OCI-LY1 (cell line): ENCODE data around the gene FAM81A.
A peak's percentile ranks its signal among the peaks of the same experiment; 100 is the strongest.

ENCODE experiments used
- H2AFZ ChIP-seq: fragments of 200-600 bp; sonication (generic), shearing (Covaris generic); 2 replicates; pipeline ENCODE4 v1.6.0; 2014; ENCODE audit warnings: antibody characterized with exemption, mild to moderate bottlenecking, low read length
- H3F3A ChIP-seq: fragments of 200-600 bp; sonication (generic), shearing (Covaris generic); 2 replicates; pipeline ENCODE4 v1.6.0; 2014; ENCODE audit warnings: mild to moderate bottlenecking, antibody characterized with exemption, low read length, moderate library complexity; ENCODE audit not compliant: insufficient read depth
- H3K27ac ChIP-seq: fragments of 200-600 bp; sonication (generic); 2 replicates; pipeline ENCODE4 v1.5.1; 2014; ENCODE audit warnings: low read length, mixed run types, mild to moderate bottlenecking, low read depth; ENCODE audit not compliant: poor library complexity, severe bottlenecking
- H3K27me3 ChIP-seq: fragments of 200-600 bp; sonication (generic); 2 replicates; pipeline ENCODE4 v1.6.0; 2014; ENCODE audit warnings: antibody characterized with exemption, mild to moderate bottlenecking, low read length, moderate library complexity; ENCODE audit not compliant: insufficient read depth
- H3K36me3 ChIP-seq: fragments of 200-600 bp; sonication (generic); 2 replicates; pipeline ENCODE4 v1.6.1; 2014; ENCODE audit warnings: mild to moderate bottlenecking, antibody characterized with exemption, low read length, moderate library complexity, mixed read lengths; ENCODE audit not compliant: insufficient read depth
- H3K4me1 ChIP-seq: fragments of 200-600 bp; sonication (generic); 2 replicates; pipeline ENCODE4 v1.5.1; 2014; ENCODE audit warnings: mild to moderate bottlenecking, low read length, moderate library complexity; ENCODE audit not compliant: insufficient read depth, severe bottlenecking
- H3K4me2 ChIP-seq: fragments of 200-600 bp; sonication (generic), shearing (Covaris generic); 2 replicates; pipeline ENCODE4 v1.6.1; 2014; ENCODE audit warnings: low read length
- H3K4me3 ChIP-seq: fragments of 200-600 bp; sonication (generic); 2 replicates; pipeline ENCODE4 v1.5.1; 2014; ENCODE audit warnings: low read length, low read depth, mild to moderate bottlenecking, mixed read lengths; ENCODE audit not compliant: poor library complexity, severe bottlenecking
- H3K79me2 ChIP-seq: fragments of 200-600 bp; shearing (Covaris generic); 2 replicates; pipeline ENCODE4 v1.6.1; 2016; ENCODE audit warnings: mixed run types, low read length, mixed read lengths; ENCODE audit not compliant: insufficient read depth
- H3K9ac ChIP-seq: fragments of 200-600 bp; sonication (generic), shearing (Covaris generic); 2 replicates; pipeline ENCODE4 v1.6.1; 2014; ENCODE audit warnings: mild to moderate bottlenecking, low read length, mixed read lengths
- H3K9me2 ChIP-seq: fragments of 200-600 bp; sonication (generic), shearing (Covaris generic); 2 replicates; pipeline ENCODE4 v1.6.1; 2014; ENCODE audit warnings: low read depth, mild to moderate bottlenecking, low read length, mixed read lengths
- H3K9me3 ChIP-seq: fragments of 200-600 bp; shearing (Covaris generic); 2 replicates; pipeline ENCODE4 v1.6.1; 2014; ENCODE audit warnings: low read length, mixed read lengths
- H4K20me1 ChIP-seq: fragments of 200-600 bp; sonication (generic), shearing (Covaris generic); 2 replicates; pipeline ENCODE4 v1.6.0; 2016; ENCODE audit warnings: mild to moderate bottlenecking, low read length; ENCODE audit not compliant: insufficient read depth
- CTCF ChIP-seq: fragments of 200-600 bp; sonication (generic), shearing (Covaris generic); IDR thresholded peaks from 2 replicates; pipeline ENCODE4 v1.5.1; 2017; ENCODE audit warnings: mild to moderate bottlenecking, antibody characterized with exemption, low read length, moderate library complexity, mixed read lengths
- EZH2 ChIP-seq: fragments of 200-600 bp; sonication (generic), shearing (Covaris generic); IDR thresholded peaks from 2 replicates; pipeline ENCODE4 v1.8.0; 2017; ENCODE audit warnings: borderline replicate concordance, mixed run types, mild to moderate bottlenecking, antibody characterized with exemption, low read length, moderate library complexity, mixed read lengths

The FAM81A gene

GRCh38 chr15:59437817-59438624, at the start of gene FAM81A:
Gene FAM81A, plus strand, starts transcription at chr15:59438186. Its CDS starts 20,441 bp downstream, at chr15:59458627.
- H3K27me3 ChIP-seq = no peaks in the 10 kb centered on the region
- H3F3A ChIP-seq = no peaks in the 10 kb centered on the region
- H3K79me2 ChIP-seq = peaks cover 39% of the 10 kb centered on the region
- H3K4me3 ChIP-seq = peak within 1 kb of the TSS; percentile 86
- no peak within 1 kb of the TSS for H2AFZ ChIP-seq
- no peaks in the 10 kb centered on the region for H3K9me2 ChIP-seq
- peak within 1 kb of the TSS; percentile 95 for H3K9ac ChIP-seq
- H3K4me2 ChIP-seq = peak within 1 kb of the TSS; percentile 86
- no peaks in the 10 kb centered on the region for H4K20me1 ChIP-seq
- no peaks in the 10 kb centered on the region for H3K9me3 ChIP-seq
- H3K36me3 ChIP-seq = peaks cover 35% of the 10 kb centered on the region
- H3K27ac ChIP-seq = peak within 1 kb of the TSS; percentile 83
- peaks cover 66% of the 10 kb centered on the region for H3K4me1 ChIP-seq
- TF ChIP-seq EZH2 = no peak
- no peak for TF ChIP-seq CTCF

- Histone ChIP-seq H3K4me2 (no peak overlapping the region), H3K27ac (peak overlapping the region; percentile 17), H3K9me2 (no peaks in the 10 kb centered on the region), H3K36me3 (peaks cover 9% of the 10 kb centered on the region; the same call in 1 of the 2 replicates), H3K4me1 (peaks cover 25% of the 10 kb centered on the region), H3K79me2 (no peaks in the 10 kb centered on the region), H2AFZ (no peak overlapping the region), H3K9me3 (no peaks in the 10 kb centered on the region), H4K20me1 (no peaks in the 10 kb centered on the region), H3K9ac (no peak overlapping the region), H3K4me3 (no peak overlapping the region), H3K27me3 (no peaks in the 10 kb centered on the region), H3F3A (no peaks in the 10 kb centered on the region)
- TF ChIP-seq CTCF = no peak
- no peak for TF ChIP-seq EZH2
These were observed 49.3 kb upstream of the FAM81A start for GRCh38 chr15:59388670-59389069.

- Histone ChIP-seq H3K79me2 (no peaks in the 10 kb centered on the region), H3K4me2 (peak overlapping the region; percentile 56), H3K36me3 (no peaks in the 10 kb centered on the region), H3K4me1 (peaks cover 62% of the 10 kb centered on the region), H3K27ac (peak overlapping the region; percentile 98), H4K20me1 (no peaks in the 10 kb centered on the region), H2AFZ (no peak overlapping the region), H3K27me3 (no peaks in the 10 kb centered on the region), H3K4me3 (no peak overlapping the region), H3K9ac (peak overlapping the region; percentile 58; the same call in 1 of the 2 replicates), H3F3A (no peaks in the 10 kb centered on the region), H3K9me2 (no peaks in the 10 kb centered on the region), H3K9me3 (no peaks in the 10 kb centered on the region)
- TF ChIP-seq CTCF = no peak
- no peak for TF ChIP-seq EZH2
These were observed 45.7 kb upstream of the FAM81A start for GRCh38 chr15:59392299-59392698.
